Upper lobe of right lung (tissue), 1 donor: Measurements from ENCODE around the gene ADM2. TPM values are rescaled to one million over a fixed set of nuclear protein-coding genes. Genes with fewer than 3 reads are reported as not detected.

Source experiments
- ATAC-seq: fragments of 200-7000 bp; cut with Tn5 transposase; one replicate; pipeline ENCODE4 v1.9.1; 2020; ENCODE audit warnings: mild to moderate bottlenecking, moderate library complexity
- DNase-seq: peaks from one replicate; pipeline ENCODE4 v3.0.0-alpha.2; 2020
- H3K27ac ChIP-seq: fragments of 200-600 bp; one replicate; pipeline ENCODE4 v1.8.0; 2022
- H3K27me3 ChIP-seq: fragments of 200-600 bp; one replicate; pipeline ENCODE4 v1.8.0; 2022; ENCODE audit warnings: mild to moderate bottlenecking
- H3K36me3 ChIP-seq: fragments of 200-600 bp; one replicate; pipeline ENCODE4 v1.8.0; 2022
- H3K4me1 ChIP-seq: fragments of 200-600 bp; one replicate; pipeline ENCODE4 v1.8.0; 2022
- H3K4me3 ChIP-seq: fragments of 200-600 bp; one replicate; pipeline ENCODE4 v1.8.0; 2022; ENCODE audit warnings: mild to moderate bottlenecking
- H3K9me3 ChIP-seq: fragments of 200-600 bp; one replicate; pipeline ENCODE4 v1.8.0; 2022
- CTCF ChIP-seq: fragments of 200-600 bp; IDR thresholded peaks from one replicate; pipeline ENCODE4 v1.8.0; 2022; ENCODE audit warnings: antibody characterized with exemption
- intact Hi-C: fragments of 100-400 bp; cut with DNase I; formaldehyde crosslinking; loops from one replicate; pipeline ENCODE4 v1.11.0; 2022
- total RNA-seq: library from RNA; stranded (reverse); fragmentation: NEBNext Ultra II Directional; extraction: Animal tissue kit (Norgen Biotek cat#: 25700); gene quantifications from one replicate; pipeline ENCODE4 v1.2.1, GENCODE V29; 2021
- donor health status: DM: no; HTN: yes; CAD: no; lungs with severe emphysema.

Gene ADM2
- total RNA-seq, 1 donor from 2014 or later: 2.6 TPM

DNA sequence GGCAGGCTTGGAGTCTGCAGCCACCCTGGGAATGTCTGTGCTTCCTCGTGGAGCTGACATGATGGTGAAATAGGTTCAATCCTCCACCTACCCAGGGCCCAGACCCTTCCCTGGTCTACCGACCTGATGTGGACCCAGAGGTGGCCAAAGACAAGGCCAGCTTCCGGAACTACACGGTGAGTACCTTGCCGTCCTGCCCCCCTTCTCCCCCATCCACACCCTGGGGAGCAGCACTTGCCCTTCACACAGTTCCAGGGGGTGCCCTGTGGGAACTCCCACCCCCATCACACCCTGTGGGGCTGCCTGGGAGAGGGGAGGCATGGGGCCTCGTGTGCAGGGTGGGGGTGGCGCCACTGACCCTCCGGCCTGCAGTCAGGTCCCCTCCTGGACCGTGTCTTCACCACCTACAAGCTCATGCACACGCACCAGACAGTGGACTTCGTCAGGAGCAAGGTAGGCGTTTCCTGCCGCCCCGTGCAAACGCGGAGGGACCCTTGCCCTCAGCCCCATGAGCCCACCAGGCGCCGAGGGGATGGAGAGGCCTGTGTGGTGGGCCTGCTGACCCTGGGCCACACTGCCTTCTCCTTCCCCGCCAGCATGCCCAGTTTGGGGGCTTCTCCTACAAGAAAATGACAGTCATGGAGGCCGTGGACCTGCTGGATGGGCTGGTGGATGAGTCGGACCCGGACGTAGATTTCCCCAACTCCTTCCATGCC is 6.1 kb downstream of the ADM2 start:
- no peak for TF ChIP-seq CTCF
- no peaks in the 10 kb centered on the region for H3K9me3 ChIP-seq
- no peaks in the 10 kb centered on the region for H3K36me3 ChIP-seq
- H3K27me3 ChIP-seq: peaks cover 9% of the 10 kb centered on the region
- intact Hi-C loops: no loop called here
- H3K4me1 ChIP-seq: no peaks in the 10 kb centered on the region
- DNase-seq: no peak
- H3K27ac ChIP-seq: no peak overlapping the region
- no peak for ATAC-seq
- no peak overlapping the region for H3K4me3 ChIP-seq

DNA sequence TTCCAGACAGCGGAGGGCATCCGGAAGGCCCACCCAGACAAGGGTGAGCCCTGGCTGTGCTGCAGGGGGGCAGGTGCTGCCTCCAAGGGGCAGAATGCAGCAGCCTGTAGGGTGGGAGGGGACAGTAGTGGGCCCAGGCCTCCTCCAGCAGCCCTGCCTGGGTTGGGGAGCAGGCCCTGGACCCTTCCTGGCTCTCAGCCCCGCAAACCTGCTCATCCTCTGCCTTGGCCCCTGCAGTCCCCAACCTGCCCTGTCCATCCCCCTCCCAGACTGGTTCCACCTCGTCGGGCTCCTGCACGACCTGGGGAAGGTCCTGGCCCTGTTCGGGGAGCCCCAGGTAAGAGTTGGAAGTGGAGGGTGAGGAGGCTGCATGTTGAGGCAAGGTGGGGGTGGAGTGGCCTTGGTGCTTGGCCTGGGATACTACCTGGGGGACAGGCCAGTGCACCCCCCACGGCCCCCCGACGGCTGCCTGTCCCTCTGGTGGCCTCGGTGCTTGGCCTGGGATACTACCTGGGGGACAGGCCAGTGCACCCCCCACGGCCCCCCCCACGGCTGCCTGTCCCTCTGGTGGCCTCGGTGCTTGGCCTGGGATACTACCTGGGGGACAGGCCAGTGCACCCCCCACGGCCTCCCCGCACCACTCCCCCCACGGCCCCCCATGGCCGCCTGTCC is 6.8 kb downstream of the ADM2 start:
- Histone ChIP-seq H3K4me1 (no peaks in the 10 kb centered on the region), H3K27ac (no peak overlapping the region), H3K27me3 (peaks cover 2% of the 10 kb centered on the region), H3K4me3 (no peak overlapping the region), H3K36me3 (no peaks in the 10 kb centered on the region), H3K9me3 (no peaks in the 10 kb centered on the region)
- intact Hi-C loops: no loop called here
- no peak for DNase-seq
- no peak for ATAC-seq
- TF ChIP-seq CTCF: no peak

- Histone ChIP-seq H3K9me3 (no peaks in the 10 kb centered on the region), H3K4me3 (no peak overlapping the region), H3K27ac (no peak overlapping the region), H3K36me3 (no peaks in the 10 kb centered on the region), H3K27me3 (no peaks in the 10 kb centered on the region), H3K4me1 (no peaks in the 10 kb centered on the region)
- DNase-seq (no peak), ATAC-seq (no peak)
- intact Hi-C loops: no loop called here
- no peak for TF ChIP-seq CTCF
Observed at GRCh38 chr22:50488886-50489285, 7.5 kb downstream of the ADM2 start.

GRCh38 chr22:50489363-50490243 is 8.3 kb downstream of the ADM2 start:
- Histone ChIP-seq H3K27me3 (no peaks in the 10 kb centered on the region), H3K4me3 (no peak overlapping the region), H3K27ac (no peak overlapping the region), H3K36me3 (no peaks in the 10 kb centered on the region), H3K4me1 (no peaks in the 10 kb centered on the region), H3K9me3 (no peaks in the 10 kb centered on the region)
- DNase-seq (no peak), ATAC-seq (no peak)
- no peak for TF ChIP-seq CTCF
- intact Hi-C loops: no loop called here

DNA sequence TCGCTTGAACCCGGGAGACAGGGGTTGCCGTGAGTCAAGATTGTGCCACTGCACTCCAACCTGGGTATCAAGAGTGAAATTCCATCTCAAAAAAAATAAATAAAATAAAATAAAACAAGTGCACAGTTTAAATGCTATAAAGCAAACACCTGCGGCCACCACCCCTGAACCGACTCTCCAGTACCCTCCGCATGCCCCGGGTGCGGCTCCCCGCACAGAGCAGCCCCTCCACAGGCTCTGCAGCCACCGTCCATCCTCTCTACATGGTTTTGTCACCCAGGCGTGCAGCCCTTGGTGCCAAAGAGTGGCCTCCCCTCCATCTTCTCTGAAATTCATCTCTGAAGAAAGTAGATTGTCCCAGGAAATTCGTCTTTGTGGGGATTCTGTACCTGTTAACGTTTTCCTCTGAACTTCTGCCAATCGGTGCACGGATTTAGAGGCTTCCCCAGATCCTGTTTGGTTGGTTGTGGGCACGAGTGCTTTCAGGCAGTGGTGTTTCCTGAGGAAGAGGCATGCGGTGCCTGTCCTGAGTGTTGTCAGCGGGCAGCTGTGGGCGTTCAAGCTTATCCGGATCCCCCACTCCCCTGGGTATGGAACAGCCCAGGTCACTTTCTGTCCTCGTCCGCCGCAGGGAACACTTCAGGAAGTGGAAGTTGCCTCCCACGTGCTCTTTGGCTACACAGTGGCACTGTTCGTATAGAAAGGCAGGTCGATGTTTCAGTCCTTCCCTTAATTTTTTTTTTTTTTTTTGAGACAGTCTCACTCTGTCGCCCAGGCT is 9.4 kb downstream of the ADM2 start:
- Histone ChIP-seq H3K36me3 (no peaks in the 10 kb centered on the region), H3K27ac (no peak overlapping the region), H3K4me3 (no peak overlapping the region), H3K9me3 (no peaks in the 10 kb centered on the region), H3K4me1 (no peaks in the 10 kb centered on the region), H3K27me3 (no peaks in the 10 kb centered on the region)
- peak; percentile 81 for ATAC-seq
- peak; percentile 77 for DNase-seq
- intact Hi-C loops: no loop called here
- no peak for TF ChIP-seq CTCF
